NK-92 treated with Interleukin-12 subunit alpha and Interleukin-12 subunit beta, amount 100 ng/mL, for 24 hours (cell line): ENCODE data around the gene OR7C2.

ENCODE experiments used
- DNase-seq: peaks from one replicate; lab custom pipeline; 2025; lab: John Stamatoyannopoulos, UW

Gene OR7C2

DNA sequence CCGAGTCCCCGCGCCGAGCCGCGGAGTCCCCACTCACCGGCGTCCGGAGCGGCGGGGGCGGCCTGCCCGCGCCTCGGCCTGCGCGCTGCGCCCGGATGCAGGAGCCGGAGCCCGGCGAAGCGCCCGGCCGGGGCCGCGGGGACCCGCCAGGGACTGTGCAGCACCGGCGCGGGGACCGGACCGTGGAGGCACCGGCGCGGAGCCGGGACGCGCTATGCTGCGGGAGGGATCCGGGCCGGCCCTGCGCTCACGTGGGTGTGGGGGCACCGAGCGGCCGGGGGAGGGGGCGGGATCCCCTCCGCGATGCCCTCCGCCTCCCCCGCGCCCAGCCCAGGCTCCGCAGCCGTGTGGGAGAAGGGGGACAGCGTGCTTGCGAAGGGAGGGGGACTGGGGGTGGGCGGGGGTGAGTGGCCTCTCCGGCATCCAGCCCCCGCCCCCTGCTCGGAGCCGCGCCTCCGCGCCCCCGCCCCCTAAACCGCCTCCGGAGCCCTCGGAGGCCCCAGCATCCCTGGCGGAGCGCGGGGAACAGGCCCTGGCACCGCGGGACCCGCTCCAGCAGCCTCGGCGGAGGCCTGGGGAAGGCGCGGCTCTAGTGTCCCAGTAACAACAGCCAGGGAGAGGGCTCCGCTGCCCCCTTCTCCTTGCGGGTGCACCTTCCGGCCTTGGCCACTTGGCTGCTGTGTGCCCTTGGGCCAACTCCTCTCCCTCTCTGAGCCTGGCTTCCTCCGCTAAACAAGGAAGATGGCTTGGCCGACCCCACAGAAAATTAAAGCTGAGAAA is 38.4 kb downstream of the OR7C2 start, which contains the start of gene SLC1A6:
TSS of gene SLC1A6 (minus strand) at position 389 of the 780 bp plus-strand sequence. CDS start 6,954 bp downstream, outside the sequence.
- DNase-seq = no peak

- no peak for DNase-seq
These were observed 43.8 kb downstream of the OR7C2 start for GRCh38 chr19:14985133-14985532.
